Measurements from ENCODE around the gene GATA2. TPM values are rescaled to one million over a fixed set of nuclear protein-coding genes. Genes with fewer than 3 reads are reported as not detected.

Gene GATA2
- total RNA-seq, 1 donor: 0.72 TPM

DNA sequence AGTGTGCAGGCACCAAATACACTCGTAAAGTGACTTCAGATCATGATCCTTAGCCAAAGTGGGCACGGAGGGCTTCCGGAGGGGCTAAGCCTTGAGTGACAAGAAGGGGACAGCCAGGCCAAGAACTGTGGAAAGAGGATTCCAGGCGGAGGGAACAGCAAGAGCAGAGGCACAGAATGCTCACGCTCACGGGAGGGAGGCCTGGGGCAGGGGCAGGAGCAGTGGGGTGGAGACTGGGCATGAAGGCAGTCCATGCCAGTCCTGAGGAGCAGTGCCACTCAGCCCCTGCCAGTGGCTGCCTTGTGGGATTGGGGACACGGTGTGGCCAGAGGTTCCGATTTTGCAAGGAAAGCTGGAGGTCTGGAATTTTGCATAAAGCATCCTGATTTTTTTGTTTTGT, 62.3 kb downstream of the GATA2 start:
- Histone ChIP-seq H3K27me3 (ENCODE audit: insufficient read depth, low read length) (peaks cover 46% of the 10 kb centered on the region), H2AFZ (ENCODE audit: low read length) (no peak overlapping the region), H3K79me2 (ENCODE audit: insufficient read depth, low read length) (no peaks in the 10 kb centered on the region), H3K4me3 (ENCODE audit: insufficient read depth, low read length) (no peak overlapping the region), H3K27ac (ENCODE audit: low read depth, low read length) (no peak overlapping the region), H3K9me3 (ENCODE audit: low read depth, low read length) (no peaks in the 10 kb centered on the region), H3K36me3 (ENCODE audit: insufficient read depth, low read length) (no peaks in the 10 kb centered on the region), H3K4me2 (ENCODE audit: insufficient read depth, low read length) (no peak overlapping the region), H4K20me1 (ENCODE audit: insufficient read depth, low read length) (no peaks in the 10 kb centered on the region), H3K4me1 (ENCODE audit: insufficient read depth, low read length) (no peaks in the 10 kb centered on the region)
- TF ChIP-seq, protein P1, sequence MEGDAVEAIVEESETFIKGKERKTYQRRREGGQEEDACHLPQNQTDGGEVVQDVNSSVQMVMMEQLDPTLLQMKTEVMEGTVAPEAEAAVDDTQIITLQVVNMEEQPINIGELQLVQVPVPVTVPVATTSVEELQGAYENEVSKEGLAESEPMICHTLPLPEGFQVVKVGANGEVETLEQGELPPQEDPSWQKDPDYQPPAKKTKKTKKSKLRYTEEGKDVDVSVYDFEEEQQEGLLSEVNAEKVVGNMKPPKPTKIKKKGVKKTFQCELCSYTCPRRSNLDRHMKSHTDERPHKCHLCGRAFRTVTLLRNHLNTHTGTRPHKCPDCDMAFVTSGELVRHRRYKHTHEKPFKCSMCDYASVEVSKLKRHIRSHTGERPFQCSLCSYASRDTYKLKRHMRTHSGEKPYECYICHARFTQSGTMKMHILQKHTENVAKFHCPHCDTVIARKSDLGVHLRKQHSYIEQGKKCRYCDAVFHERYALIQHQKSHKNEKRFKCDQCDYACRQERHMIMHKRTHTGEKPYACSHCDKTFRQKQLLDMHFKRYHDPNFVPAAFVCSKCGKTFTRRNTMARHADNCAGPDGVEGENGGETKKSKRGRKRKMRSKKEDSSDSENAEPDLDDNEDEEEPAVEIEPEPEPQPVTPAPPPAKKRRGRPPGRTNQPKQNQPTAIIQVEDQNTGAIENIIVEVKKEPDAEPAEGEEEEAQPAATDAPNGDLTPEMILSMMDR (IDR thresholded peaks at IDR 0.05; ENCODE audit: extremely low read depth, low read depth, low read length): no peak
- no peak for DNase-seq (ENCODE audit: insufficient read length, low spot score, missing footprints)

DNA sequence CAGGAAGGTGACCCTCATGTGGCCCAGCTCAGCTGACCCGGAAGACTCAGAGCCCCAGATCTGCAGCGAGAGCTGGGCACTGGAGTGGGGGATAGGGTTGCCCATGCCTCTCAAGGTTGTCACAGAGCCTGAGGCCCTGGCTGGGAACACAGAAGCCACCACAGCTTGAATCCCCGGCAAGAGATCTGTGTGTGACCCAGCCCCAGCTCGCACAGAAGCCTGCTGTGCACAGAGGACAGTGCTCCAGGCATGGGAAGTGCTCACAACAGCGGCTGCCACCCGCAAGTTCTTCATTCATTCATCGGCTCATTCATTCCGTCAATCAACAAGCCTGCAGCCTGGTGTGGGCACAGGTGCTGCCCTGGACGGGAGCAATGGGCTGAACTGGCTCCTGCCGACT, 62.7 kb downstream of the GATA2 start:
- TF ChIP-seq, protein P1 (IDR thresholded peaks at IDR 0.05; ENCODE audit: extremely low read depth, low read depth, low read length): no peak
- H3K79me2 ChIP-seq (ENCODE audit: insufficient read depth, low read length): no peaks in the 10 kb centered on the region
- H2AFZ ChIP-seq (ENCODE audit: low read length): no peak overlapping the region
- H3K4me3 ChIP-seq (ENCODE audit: insufficient read depth, low read length): no peak overlapping the region
- H3K36me3 ChIP-seq (ENCODE audit: insufficient read depth, low read length): no peaks in the 10 kb centered on the region
- DNase-seq (ENCODE audit: insufficient read length, low spot score, missing footprints): no peak
- peaks cover 46% of the 10 kb centered on the region for H3K27me3 ChIP-seq (ENCODE audit: insufficient read depth, low read length)
- no peak overlapping the region for H3K27ac ChIP-seq (ENCODE audit: low read depth, low read length)
- H3K9me3 ChIP-seq (ENCODE audit: low read depth, low read length): no peaks in the 10 kb centered on the region
- H3K4me1 ChIP-seq (ENCODE audit: insufficient read depth, low read length): no peaks in the 10 kb centered on the region
- no peaks in the 10 kb centered on the region for H4K20me1 ChIP-seq (ENCODE audit: insufficient read depth, low read length)
- no peak overlapping the region for H3K4me2 ChIP-seq (ENCODE audit: insufficient read depth, low read length)

DNA sequence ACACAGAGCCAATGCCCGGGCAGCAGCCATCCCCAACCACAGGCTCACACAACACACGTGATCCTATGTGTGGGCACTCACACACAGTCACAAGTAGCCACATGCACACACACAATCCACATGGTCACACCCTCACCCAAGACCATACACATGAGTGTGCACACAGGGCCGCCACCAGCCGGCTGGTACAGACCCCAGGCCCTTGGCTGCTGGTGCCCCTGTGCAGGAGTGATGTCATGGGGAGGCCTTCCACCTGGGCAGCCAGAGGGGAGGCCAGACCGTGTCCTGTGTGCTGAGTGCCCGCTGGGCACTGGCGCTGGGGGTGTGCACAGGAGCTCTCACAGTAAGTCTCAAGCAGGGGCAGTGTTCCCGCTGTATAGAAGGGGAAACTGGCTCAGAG, 63.2 kb downstream of the GATA2 start:
- H4K20me1 ChIP-seq (ENCODE audit: insufficient read depth, low read length): no peaks in the 10 kb centered on the region
- DNase-seq (ENCODE audit: insufficient read length, low spot score, missing footprints): no peak
- no peak overlapping the region for H2AFZ ChIP-seq (ENCODE audit: low read length)
- peaks cover 46% of the 10 kb centered on the region for H3K27me3 ChIP-seq (ENCODE audit: insufficient read depth, low read length)
- H3K36me3 ChIP-seq (ENCODE audit: insufficient read depth, low read length): no peaks in the 10 kb centered on the region
- no peak overlapping the region for H3K4me3 ChIP-seq (ENCODE audit: insufficient read depth, low read length)
- no peak overlapping the region for H3K4me2 ChIP-seq (ENCODE audit: insufficient read depth, low read length)
- no peaks in the 10 kb centered on the region for H3K9me3 ChIP-seq (ENCODE audit: low read depth, low read length)
- no peak overlapping the region for H3K27ac ChIP-seq (ENCODE audit: low read depth, low read length)
- H3K79me2 ChIP-seq (ENCODE audit: insufficient read depth, low read length): no peaks in the 10 kb centered on the region
- TF ChIP-seq, protein P1 (IDR thresholded peaks at IDR 0.05; ENCODE audit: extremely low read depth, low read depth, low read length): no peak
- H3K4me1 ChIP-seq (ENCODE audit: insufficient read depth, low read length): no peaks in the 10 kb centered on the region

Other genes with a start within 250 kb of the GATA2 start
- not detected in 2 replicates for gene DNAJB8, start 26.3 kb downstream of the GATA2 start, total RNA-seq
- 467 and 473 TPM in 2 replicates for gene RPN1, start 157.6 kb upstream of the GATA2 start, total RNA-seq
- 86.0 and 86.1 TPM in 2 replicates for gene RAB7A, start 233.0 kb upstream of the GATA2 start, total RNA-seq

Measured in osteoblast (primary cell).